Measurements from ENCODE around the gene RBBP7. TPM values are rescaled to one million over a fixed set of nuclear protein-coding genes. Genes with fewer than 3 reads are reported as not detected.

Gene RBBP7
- total and polyA plus RNA-seq, 2 experiments from 2014 or later: 86.2 to 119 TPM

- no peak overlapping the region for H3K9ac ChIP-seq
Observed at GRCh38 chrX:16892504-16893362, 22.6 kb upstream of the RBBP7 start.

GRCh38 chrX:16885628-16886027 lies 15.5 kb upstream of the RBBP7 start:
- Histone ChIP-seq H4K20me1 (ENCODE audit: insufficient read depth) (no peaks in the 10 kb centered on the region), H2AFZ (no peak overlapping the region), H3K4me3 (no peak overlapping the region), H3K9ac (no peak overlapping the region), H3K79me2 (ENCODE audit: insufficient read depth) (no peaks in the 10 kb centered on the region), H3K9me3 (ENCODE audit: low read depth) (no peaks in the 10 kb centered on the region), H3K36me3 (ENCODE audit: low read depth) (no peaks in the 10 kb centered on the region), H3K9me2 (ENCODE audit: insufficient read depth) (no peaks in the 10 kb centered on the region), H3K4me1 (ENCODE audit: insufficient read depth) (no peaks in the 10 kb centered on the region), H3F3A (ENCODE audit: insufficient read depth) (no peaks in the 10 kb centered on the region), H3K27me3 (replicated peaks; ENCODE audit: insufficient read depth) (no peaks in the 10 kb centered on the region), H3K4me2 (ENCODE audit: unreplicated experiment) (no peak overlapping the region), H3K27ac (no peak overlapping the region)
- DNase-seq: no peak
- no peak for TF ChIP-seq EZH2phosphoT487 (IDR thresholded peaks at IDR 0.05; ENCODE audit: insufficient read depth, low read depth)
- TF ChIP-seq EZH2 (IDR thresholded peaks at IDR 0.05; ENCODE audit: insufficient read depth, poor library complexity, severe bottlenecking): no peak
- in situ Hi-C loops (cut with MboI): no loop called here
- 67 to 100% methylated on average over 1 of the region's 1 CpG for WGBS, 2 experiments (ENCODE audit: low coverage in 1 of 2, low lambda C conversion rate in 2 of 2, missing lambda C conversion rate in 2 of 2)

More at GRCh38 chrX:16892504-16893362, 22.6 kb upstream of the RBBP7 start:
- H3K36me3 ChIP-seq (ENCODE audit: low read depth): no peaks in the 10 kb centered on the region
- no peaks in the 10 kb centered on the region for H3K4me1 ChIP-seq (ENCODE audit: insufficient read depth)
- TF ChIP-seq EZH2 (IDR thresholded peaks at IDR 0.05; ENCODE audit: insufficient read depth, poor library complexity, severe bottlenecking): no peak
- no peak for TF ChIP-seq EZH2phosphoT487 (IDR thresholded peaks at IDR 0.05; ENCODE audit: insufficient read depth, low read depth)
- H3F3A ChIP-seq (ENCODE audit: insufficient read depth): no peaks in the 10 kb centered on the region
- H3K4me2 ChIP-seq (ENCODE audit: unreplicated experiment): no peak overlapping the region
- no peaks in the 10 kb centered on the region for H3K79me2 ChIP-seq (ENCODE audit: insufficient read depth)
- no peak overlapping the region for H3K27ac ChIP-seq
- no peak overlapping the region for H3K4me3 ChIP-seq
- H2AFZ ChIP-seq: peak overlapping the region; percentile 82
- H3K9me2 ChIP-seq (ENCODE audit: insufficient read depth): no peaks in the 10 kb centered on the region
- H3K27me3 ChIP-seq (replicated peaks; ENCODE audit: insufficient read depth): no peaks in the 10 kb centered on the region
- no peaks in the 10 kb centered on the region for H3K9me3 ChIP-seq (ENCODE audit: low read depth)
- DNase-seq: peak; percentile 77
- in situ Hi-C loops (cut with MboI): no loop called here
- H4K20me1 ChIP-seq (ENCODE audit: insufficient read depth): no peaks in the 10 kb centered on the region
- WGBS, 2 experiments (ENCODE audit: low coverage in 1 of 2, low lambda C conversion rate in 2 of 2, missing lambda C conversion rate in 2 of 2): 12 to 15% methylated on average over 9 of the region's 9 CpGs

GRCh38 chrX:16883487-16883804 lies 13.3 kb upstream of the RBBP7 start:
- no peaks in the 10 kb centered on the region for H3K36me3 ChIP-seq (ENCODE audit: low read depth)
- no peaks in the 10 kb centered on the region for H3K27me3 ChIP-seq (replicated peaks; ENCODE audit: insufficient read depth)
- no peaks in the 10 kb centered on the region for H4K20me1 ChIP-seq (ENCODE audit: insufficient read depth)
- H3K4me1 ChIP-seq (ENCODE audit: insufficient read depth): no peaks in the 10 kb centered on the region
- H2AFZ ChIP-seq: peak overlapping the region; percentile 96; the same call in 1 of the 2 replicates
- no peaks in the 10 kb centered on the region for H3K9me3 ChIP-seq (ENCODE audit: low read depth)
- no peaks in the 10 kb centered on the region for H3K79me2 ChIP-seq (ENCODE audit: insufficient read depth)
- H3K4me2 ChIP-seq (ENCODE audit: unreplicated experiment): no peak overlapping the region
- no peak overlapping the region for H3K9ac ChIP-seq
- DNase-seq: no peak
- H3K4me3 ChIP-seq: no peak overlapping the region
- H3F3A ChIP-seq (ENCODE audit: insufficient read depth): no peaks in the 10 kb centered on the region
- in situ Hi-C loops (cut with MboI): no loop called here
- 32 to 44% methylated on average over 3 of the region's 3 CpGs for whole genome bisulfite sequencing, 2 experiments (ENCODE audit: low coverage in 1 of 2, low lambda C conversion rate in 2 of 2, missing lambda C conversion rate in 2 of 2)
- TF ChIP-seq EZH2 (IDR thresholded peaks at IDR 0.05; ENCODE audit: insufficient read depth, poor library complexity, severe bottlenecking): no peak
- no peak for TF ChIP-seq EZH2phosphoT487 (IDR thresholded peaks at IDR 0.05; ENCODE audit: insufficient read depth, low read depth)
- no peak overlapping the region for H3K27ac ChIP-seq
- no peaks in the 10 kb centered on the region for H3K9me2 ChIP-seq (ENCODE audit: insufficient read depth)

GRCh38 chrX:16882702-16883486 lies 12.7 kb upstream of the RBBP7 start:
- Histone ChIP-seq H2AFZ (peak overlapping the region; percentile 96), H3K9me2 (ENCODE audit: insufficient read depth) (no peaks in the 10 kb centered on the region), H3K27me3 (replicated peaks; ENCODE audit: insufficient read depth) (no peaks in the 10 kb centered on the region), H3K79me2 (ENCODE audit: insufficient read depth) (no peaks in the 10 kb centered on the region), H3K9me3 (ENCODE audit: low read depth) (no peaks in the 10 kb centered on the region), H4K20me1 (ENCODE audit: insufficient read depth) (no peaks in the 10 kb centered on the region), H3F3A (ENCODE audit: insufficient read depth) (no peaks in the 10 kb centered on the region), H3K9ac (peak overlapping the region; percentile 72), H3K27ac (peak overlapping the region; percentile 36; the same call in 1 of the 2 replicates), H3K4me1 (ENCODE audit: insufficient read depth) (no peaks in the 10 kb centered on the region), H3K36me3 (ENCODE audit: low read depth) (no peaks in the 10 kb centered on the region), H3K4me2 (ENCODE audit: unreplicated experiment) (peak overlapping the region; percentile 95), H3K4me3 (peak overlapping the region; percentile 74)
- TF ChIP-seq EZH2phosphoT487 (IDR thresholded peaks at IDR 0.05; ENCODE audit: insufficient read depth, low read depth): no peak
- no peak for TF ChIP-seq EZH2 (IDR thresholded peaks at IDR 0.05; ENCODE audit: insufficient read depth, poor library complexity, severe bottlenecking)
- DNase-seq: peak; percentile 66
- in situ Hi-C loops (cut with MboI): no loop called here
- 2 to 3% methylated on average over 22 of the region's 27 CpGs for WGBS, 2 experiments (ENCODE audit: low coverage in 1 of 2, low lambda C conversion rate in 2 of 2, missing lambda C conversion rate in 2 of 2)

Measured in GM23248 (cell line).